ENCODE measurements around the gene EHBP1.

EHBP1 gene

DNA sequence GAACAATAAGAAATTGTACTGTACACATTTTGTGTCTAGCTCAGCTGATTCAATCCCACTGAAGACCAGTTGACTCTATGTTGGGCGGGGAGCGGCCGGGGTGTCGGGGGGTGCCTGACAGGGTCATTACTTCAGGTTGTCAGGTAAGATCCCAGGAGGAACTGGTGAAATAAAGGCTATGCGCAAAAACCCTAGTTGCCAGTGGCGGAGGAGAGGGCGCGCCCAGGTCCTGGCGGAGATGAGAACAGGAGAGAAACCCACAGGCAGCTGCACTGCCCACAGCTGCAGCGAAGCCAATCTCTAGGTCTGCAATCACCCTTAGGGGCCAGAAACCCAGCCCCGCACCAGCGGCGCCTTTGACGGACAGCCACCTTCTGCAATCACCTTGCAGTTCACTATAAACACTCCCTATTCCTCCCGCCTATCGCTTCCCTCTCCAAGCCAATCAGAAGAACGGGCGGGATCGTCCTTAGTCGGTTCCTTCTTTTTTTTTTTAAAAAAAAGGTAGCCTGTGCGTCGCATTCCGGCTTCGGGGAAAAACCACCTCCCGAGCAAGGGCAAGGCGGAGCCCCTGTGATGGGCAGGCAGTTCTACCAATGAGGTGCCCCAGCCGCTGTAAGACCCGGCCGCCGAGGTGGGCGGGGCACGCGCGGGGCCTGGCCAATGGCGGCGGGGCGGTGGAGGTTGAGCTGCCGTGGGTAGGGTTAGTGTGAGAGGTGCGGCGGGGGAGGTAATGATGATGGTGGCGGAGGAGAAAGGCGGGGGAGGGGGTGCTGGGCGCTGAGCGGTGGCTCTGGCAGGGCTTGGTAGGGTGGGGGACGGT lies at the start of gene EHBP1:
EHBP1 (plus strand) TSS at position 707 of the 823 bp plus-strand sequence. CDS start 1,479 bp downstream, outside the sequence.
- TF ChIP-seq, protein P1, sequence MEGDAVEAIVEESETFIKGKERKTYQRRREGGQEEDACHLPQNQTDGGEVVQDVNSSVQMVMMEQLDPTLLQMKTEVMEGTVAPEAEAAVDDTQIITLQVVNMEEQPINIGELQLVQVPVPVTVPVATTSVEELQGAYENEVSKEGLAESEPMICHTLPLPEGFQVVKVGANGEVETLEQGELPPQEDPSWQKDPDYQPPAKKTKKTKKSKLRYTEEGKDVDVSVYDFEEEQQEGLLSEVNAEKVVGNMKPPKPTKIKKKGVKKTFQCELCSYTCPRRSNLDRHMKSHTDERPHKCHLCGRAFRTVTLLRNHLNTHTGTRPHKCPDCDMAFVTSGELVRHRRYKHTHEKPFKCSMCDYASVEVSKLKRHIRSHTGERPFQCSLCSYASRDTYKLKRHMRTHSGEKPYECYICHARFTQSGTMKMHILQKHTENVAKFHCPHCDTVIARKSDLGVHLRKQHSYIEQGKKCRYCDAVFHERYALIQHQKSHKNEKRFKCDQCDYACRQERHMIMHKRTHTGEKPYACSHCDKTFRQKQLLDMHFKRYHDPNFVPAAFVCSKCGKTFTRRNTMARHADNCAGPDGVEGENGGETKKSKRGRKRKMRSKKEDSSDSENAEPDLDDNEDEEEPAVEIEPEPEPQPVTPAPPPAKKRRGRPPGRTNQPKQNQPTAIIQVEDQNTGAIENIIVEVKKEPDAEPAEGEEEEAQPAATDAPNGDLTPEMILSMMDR (IDR thresholded peaks at IDR 0.05; ENCODE audit: insufficient read depth, low read depth, low read length, missing control alignments): no peak
- DNase-seq (ENCODE audit: low read depth): peak; percentile 100
- peak within 1 kb of the TSS; percentile 84 for H3K4me3 ChIP-seq (ENCODE audit: low read length)

DNA sequence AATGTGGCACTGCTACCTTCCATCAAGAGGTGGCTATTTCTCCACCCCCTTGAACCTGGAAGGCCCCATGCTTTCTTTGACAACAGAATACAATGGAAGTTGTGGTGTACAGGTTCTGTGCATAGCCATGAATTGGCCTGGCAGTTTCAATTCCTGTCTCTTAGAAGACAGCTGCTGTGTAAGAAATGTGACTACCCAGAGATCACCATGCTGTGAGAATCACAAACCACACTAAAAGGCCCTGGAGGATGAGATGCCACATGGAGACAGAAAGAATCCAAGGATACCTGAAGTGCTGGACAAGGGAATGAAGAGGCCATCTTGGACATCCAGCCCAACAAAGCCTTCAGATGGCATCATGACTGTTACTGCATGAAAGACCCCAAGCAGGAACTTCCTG lies 47.7 kb upstream of the EHBP1 start:
- no peak for DNase-seq (ENCODE audit: low read depth)
- no peak overlapping the region for H3K4me3 ChIP-seq (ENCODE audit: low read length)
- TF ChIP-seq, protein P1 (IDR thresholded peaks at IDR 0.05; ENCODE audit: insufficient read depth, low read depth, low read length, missing control alignments): no peak

DNA sequence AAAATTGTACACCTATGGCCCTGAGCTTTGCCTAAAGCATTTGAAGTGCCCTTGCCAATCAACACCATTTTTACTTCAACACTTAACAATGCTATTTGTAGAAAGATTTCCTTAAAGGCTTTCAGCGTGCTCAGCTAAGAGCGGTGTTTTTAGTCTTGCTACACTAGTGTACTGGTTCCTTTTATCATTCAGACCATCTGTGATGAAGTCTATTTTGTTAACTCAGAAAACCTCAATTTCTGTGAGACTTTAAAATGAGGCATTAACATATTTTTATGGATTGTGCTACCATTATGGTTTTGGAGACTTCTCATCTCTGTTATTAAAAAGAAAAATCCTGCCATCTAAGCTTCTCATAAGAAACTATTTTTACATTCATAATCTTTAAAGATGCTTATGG lies 46.6 kb upstream of the EHBP1 start:
- TF ChIP-seq, protein P1 (IDR thresholded peaks at IDR 0.05; ENCODE audit: insufficient read depth, low read depth, low read length, missing control alignments): no peak
- DNase-seq (ENCODE audit: low read depth): no peak
- no peak overlapping the region for H3K4me3 ChIP-seq (ENCODE audit: low read length)

DNA sequence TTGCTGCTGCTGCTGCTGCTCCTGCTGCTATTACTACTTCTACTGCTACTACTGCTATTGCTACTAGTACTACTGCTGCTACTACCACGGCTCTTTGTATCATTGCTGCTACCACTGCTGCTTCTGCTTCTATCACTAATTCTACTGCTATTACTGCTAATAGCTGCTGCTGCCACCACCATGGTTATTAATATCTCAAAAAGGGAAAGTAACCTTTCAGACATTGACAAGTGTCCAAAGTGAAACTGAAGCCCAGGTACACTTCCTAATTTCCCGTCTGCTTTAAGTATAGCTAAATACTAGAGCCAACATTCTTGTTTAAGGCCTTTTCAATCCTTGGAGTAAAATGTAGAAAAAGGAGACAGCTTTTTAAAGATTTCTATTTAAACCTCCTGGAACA lies 45.4 kb upstream of the EHBP1 start:
- DNase-seq (ENCODE audit: low read depth): no peak
- TF ChIP-seq, protein P1 (IDR thresholded peaks at IDR 0.05; ENCODE audit: insufficient read depth, low read depth, low read length, missing control alignments): no peak
- H3K4me3 ChIP-seq (ENCODE audit: low read length): no peak overlapping the region

DNA sequence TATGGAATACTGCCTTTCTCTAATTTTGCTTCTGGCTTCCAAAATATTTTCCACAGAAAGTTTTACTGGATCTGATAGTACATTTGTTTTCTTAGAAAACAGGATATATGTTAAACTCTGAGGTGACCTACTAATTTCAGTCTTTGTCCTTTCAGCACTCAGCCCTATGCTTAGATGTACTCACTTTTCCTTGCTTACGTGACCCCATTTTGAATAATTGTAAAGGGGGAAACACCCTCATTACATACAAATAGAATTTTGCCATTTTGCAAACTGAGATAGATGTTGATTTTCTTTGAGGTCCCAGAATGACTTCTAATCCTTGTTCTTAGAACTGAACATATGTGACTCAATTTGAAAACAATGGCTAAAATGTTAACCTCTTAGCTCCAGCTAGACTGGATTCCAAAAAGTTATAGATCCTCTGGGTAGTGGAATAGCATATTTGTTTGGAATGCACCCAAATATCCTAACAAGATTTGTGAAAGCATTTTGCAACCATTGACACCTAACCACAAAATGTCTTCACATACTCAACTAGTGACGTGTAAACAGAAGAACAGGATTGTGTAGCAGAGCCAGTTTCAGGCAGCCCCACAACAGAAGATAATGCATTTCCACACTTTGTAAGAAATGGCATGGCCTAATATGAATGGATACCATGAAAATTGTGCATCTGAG lies 44.8 kb upstream of the EHBP1 start:
- TF ChIP-seq, protein P1 (IDR thresholded peaks at IDR 0.05; ENCODE audit: insufficient read depth, low read depth, low read length, missing control alignments): no peak
- H3K4me3 ChIP-seq (ENCODE audit: low read length): no peak overlapping the region
- DNase-seq (ENCODE audit: low read depth): peak; percentile 92

DNA sequence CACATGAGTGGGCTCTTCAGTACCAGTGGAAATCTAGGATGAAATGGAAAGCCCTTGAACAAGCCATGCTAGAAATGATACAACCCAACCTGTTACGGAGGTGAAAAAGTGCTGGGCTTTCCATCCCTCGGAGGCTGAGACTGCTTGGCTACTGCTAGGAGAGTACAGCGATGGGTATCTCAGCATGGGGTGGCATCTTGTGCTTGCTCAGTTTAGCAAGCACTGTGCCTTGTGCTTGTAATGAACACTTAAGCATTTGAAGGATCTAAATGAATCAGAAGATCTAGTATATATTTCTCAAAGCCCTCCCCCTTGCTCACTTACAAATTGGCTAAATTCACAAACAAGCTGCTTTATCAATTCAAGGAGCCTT lies 44.3 kb upstream of the EHBP1 start:
- no peak overlapping the region for H3K4me3 ChIP-seq (ENCODE audit: low read length)

More for the DNA sequence above, 44.3 kb upstream of the EHBP1 start:
- TF ChIP-seq, protein P1 (IDR thresholded peaks at IDR 0.05; ENCODE audit: insufficient read depth, low read depth, low read length, missing control alignments): no peak
- DNase-seq (ENCODE audit: low read depth): no peak
